Coronary artery (tissue), 2 donors: ENCODE measurements around the gene TMEM127.
A peak's percentile ranks its signal among the peaks of the same experiment; 100 is the strongest.

Experiments used
- DNase-seq: peaks from one replicate; pipeline ENCODE4 v3.0.0-alpha.2; 2017; ENCODE audit warnings: low spot score
- H3K27ac ChIP-seq, 2 donors: fragments of 200-600 bp; sonication (generic); one replicate each; pipeline ENCODE4 v1.5.1; 2016 to 2019
- H3K4me3 ChIP-seq: fragments of 200-600 bp; sonication (generic); 2 replicates; pipeline ENCODE4 v1.5.1; 2016; ENCODE audit warnings: mild to moderate bottlenecking, moderate library complexity
- TF ChIP-seq, protein P1 (sequence below): fragments of 200-600 bp; sonication (generic); IDR thresholded peaks from one replicate; pipeline ENCODE4 v1.5.1; 2019; ENCODE audit warnings: antibody characterized with exemption

Gene TMEM127

GRCh38 chr2:96205888-96206287 lies 59.9 kb downstream of the TMEM127 start:
- Histone ChIP-seq H3K4me3 (peak overlapping the region; percentile 42), H3K27ac (peak overlapping the region; percentile 64 to 69)
- TF ChIP-seq, protein P1, sequence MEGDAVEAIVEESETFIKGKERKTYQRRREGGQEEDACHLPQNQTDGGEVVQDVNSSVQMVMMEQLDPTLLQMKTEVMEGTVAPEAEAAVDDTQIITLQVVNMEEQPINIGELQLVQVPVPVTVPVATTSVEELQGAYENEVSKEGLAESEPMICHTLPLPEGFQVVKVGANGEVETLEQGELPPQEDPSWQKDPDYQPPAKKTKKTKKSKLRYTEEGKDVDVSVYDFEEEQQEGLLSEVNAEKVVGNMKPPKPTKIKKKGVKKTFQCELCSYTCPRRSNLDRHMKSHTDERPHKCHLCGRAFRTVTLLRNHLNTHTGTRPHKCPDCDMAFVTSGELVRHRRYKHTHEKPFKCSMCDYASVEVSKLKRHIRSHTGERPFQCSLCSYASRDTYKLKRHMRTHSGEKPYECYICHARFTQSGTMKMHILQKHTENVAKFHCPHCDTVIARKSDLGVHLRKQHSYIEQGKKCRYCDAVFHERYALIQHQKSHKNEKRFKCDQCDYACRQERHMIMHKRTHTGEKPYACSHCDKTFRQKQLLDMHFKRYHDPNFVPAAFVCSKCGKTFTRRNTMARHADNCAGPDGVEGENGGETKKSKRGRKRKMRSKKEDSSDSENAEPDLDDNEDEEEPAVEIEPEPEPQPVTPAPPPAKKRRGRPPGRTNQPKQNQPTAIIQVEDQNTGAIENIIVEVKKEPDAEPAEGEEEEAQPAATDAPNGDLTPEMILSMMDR: no peak
- no peak for DNase-seq

DNA sequence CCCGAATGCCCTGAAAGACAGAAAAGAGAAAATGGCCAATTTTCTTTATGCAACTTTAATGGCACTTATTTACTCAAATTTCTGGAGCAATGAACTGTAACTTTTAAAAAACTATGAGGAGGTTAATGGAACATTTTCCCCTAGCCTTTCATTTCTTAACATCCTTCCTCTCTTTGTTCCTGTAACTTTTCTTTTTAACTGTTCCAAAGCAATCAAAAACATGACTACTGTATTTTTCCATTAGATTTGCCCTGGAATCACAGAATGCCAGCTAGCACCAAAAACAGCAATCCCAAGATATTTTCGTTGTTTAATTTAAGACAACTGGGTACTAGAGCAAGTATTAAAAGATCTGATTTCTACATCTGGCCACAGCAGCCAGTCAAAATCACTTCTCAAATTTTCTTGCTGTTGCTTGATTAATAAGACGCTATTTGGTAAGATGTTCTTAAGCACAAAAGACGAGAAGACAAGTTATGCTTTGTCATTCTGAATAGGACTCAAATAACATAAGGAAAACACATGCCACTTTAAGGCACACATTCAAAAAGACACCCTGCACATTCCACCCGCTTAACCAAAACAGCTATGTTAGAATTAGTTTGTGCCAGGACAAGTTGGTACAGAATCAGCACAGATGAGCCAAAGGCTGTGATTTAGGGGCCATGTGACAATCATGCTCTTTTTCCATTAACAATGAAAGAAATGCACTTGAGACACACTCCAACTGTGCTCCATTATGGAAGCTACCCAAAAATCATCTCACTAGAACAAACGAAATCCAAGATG lies 60.8 kb downstream of the TMEM127 start:
- TF ChIP-seq, protein P1: no peak
- Histone ChIP-seq H3K4me3 (peak overlapping the region; percentile 42), H3K27ac (peak overlapping the region; percentile 69 to 72)
- no peak for DNase-seq

- Histone ChIP-seq H3K27ac (peak overlapping the region; percentile 57 to 69), H3K4me3 (no peak overlapping the region)
- DNase-seq: no peak
- TF ChIP-seq, protein P1: no peak
Measured at GRCh38 chr2:96203130-96204028, 62.4 kb downstream of the TMEM127 start.

DNA sequence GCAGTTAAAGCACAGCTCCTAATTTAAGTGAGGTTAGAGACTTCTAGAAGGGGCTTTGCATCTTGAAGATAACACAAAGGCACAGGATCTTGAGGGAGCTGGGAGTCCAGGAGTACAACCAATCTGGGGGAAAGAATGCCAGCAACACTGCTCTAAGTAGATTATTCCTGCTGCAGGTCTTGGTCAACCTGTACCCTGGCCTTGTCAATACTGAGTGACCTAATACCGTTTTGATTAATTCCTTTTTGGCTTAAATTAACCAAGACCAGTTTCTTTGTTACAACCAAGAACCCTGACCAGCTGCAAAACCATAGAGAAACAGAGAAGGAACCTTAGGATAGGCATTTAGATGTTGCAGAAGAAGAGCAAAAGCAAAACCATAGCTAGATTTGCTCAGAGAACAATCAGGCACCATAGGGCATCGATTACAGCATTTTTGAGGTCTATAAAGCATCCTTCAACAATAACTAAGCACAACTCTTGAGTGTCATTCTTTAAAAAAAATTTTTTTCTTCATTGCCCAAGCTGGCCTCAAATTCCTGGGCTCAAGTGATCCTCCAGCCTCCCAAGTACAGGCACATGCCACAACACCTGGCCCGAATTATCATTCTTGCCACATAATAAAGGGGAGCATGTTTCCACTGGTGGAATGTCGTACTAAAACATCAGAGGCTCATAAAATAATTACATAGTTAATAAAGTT lies 63.5 kb downstream of the TMEM127 start:
- Histone ChIP-seq H3K4me3 (no peak overlapping the region), H3K27ac (no peak overlapping the region)
- TF ChIP-seq, protein P1: no peak
- DNase-seq: no peak

- DNase-seq: no peak
- Histone ChIP-seq H3K27ac (no peak overlapping the region), H3K4me3 (no peak overlapping the region)
- TF ChIP-seq, protein P1: no peak
Measured at GRCh38 chr2:96201338-96201737, 64.5 kb downstream of the TMEM127 start.

- Histone ChIP-seq H3K4me3 (no peak overlapping the region), H3K27ac (no peak overlapping the region)
- no peak for DNase-seq
- TF ChIP-seq, protein P1: no peak
Measured at GRCh38 chr2:96198921-96199320, 66.9 kb downstream of the TMEM127 start.
